Measurements from ENCODE around the gene KIF21A.

Gene KIF21A

DNA sequence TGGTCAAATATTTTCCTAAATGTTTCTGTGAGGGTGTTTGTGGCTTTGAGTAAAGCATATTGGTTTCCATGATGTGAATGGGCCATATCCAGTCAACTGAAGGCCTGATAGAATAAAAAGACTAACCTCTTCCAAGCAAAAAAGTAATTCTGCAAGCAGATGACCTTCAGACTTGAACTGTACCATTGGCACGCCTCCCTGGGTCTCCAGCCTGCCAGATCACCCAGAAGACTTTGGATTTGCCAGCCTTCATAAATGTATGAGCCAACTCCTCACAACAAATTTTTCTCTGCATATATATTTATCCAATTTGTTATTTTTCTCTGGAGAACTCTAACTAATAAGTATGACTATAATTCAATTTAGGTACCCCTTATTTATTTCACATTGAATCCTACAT lies 190.3 kb downstream of the KIF21A start:
- DNase-seq, result no peak

Measured in inflammatory macrophage treated with lipopolysaccharide for 1 hour (primary cell).